NCI-H2227 (cell line): ENCODE data around the gene RAP1B.
"Not testable (repeated sequence)": the region's sequence is repeated elsewhere in the genome, so short reads cannot be mapped to it uniquely, and the experiment has no call there.

Experiments used
- DNase-seq: peaks from one replicate; lab custom pipeline; 2025; ENCODE audit not compliant: unreplicated experiment; lab: John Stamatoyannopoulos, UW

Gene RAP1B

GRCh38 chr12:68633614-68634558, 23.2 kb downstream of the RAP1B start:
- no peak for DNase-seq

- DNase-seq: no peak
These were observed 25.6 kb downstream of the RAP1B start for GRCh38 chr12:68636268-68636667.

- DNase-seq: not testable (repeated sequence)
These were observed 26.7 kb downstream of the RAP1B start for GRCh38 chr12:68637439-68637838.

GRCh38 chr12:68638171-68638570, 27.5 kb downstream of the RAP1B start:
- DNase-seq: no peak

- no peak for DNase-seq
These were observed 28.2 kb downstream of the RAP1B start for GRCh38 chr12:68638721-68639395.

- DNase-seq: no peak
These were observed 28.7 kb downstream of the RAP1B start for GRCh38 chr12:68639396-68639767.

GRCh38 chr12:68641138-68641537, 30.4 kb downstream of the RAP1B start:
- no peak for DNase-seq

GRCh38 chr12:68646484-68646883, 35.8 kb downstream of the RAP1B start:
- no peak for DNase-seq

- no peak for DNase-seq
These were observed 36.8 kb downstream of the RAP1B start for GRCh38 chr12:68647507-68647906.

GRCh38 chr12:68648179-68648578, 37.5 kb downstream of the RAP1B start:
- no peak for DNase-seq

GRCh38 chr12:68665016-68665569, 54.4 kb downstream of the RAP1B start:
- DNase-seq: no peak

GRCh38 chr12:68667291-68667690, 56.6 kb downstream of the RAP1B start:
- no peak for DNase-seq

- no peak for DNase-seq
These were observed 57.2 kb downstream of the RAP1B start for GRCh38 chr12:68667896-68668295.

- DNase-seq: no peak
These were observed 60.5 kb downstream of the RAP1B start for GRCh38 chr12:68671179-68671578.

- no peak for DNase-seq
These were observed 63.1 kb downstream of the RAP1B start for GRCh38 chr12:68673788-68674187.

- DNase-seq: no peak
These were observed 63.7 kb downstream of the RAP1B start for GRCh38 chr12:68674376-68674775.

- DNase-seq: no peak
These were observed 64.6 kb downstream of the RAP1B start for GRCh38 chr12:68675101-68675842.

- not testable (repeated sequence) for DNase-seq
These were observed 66.2 kb downstream of the RAP1B start for GRCh38 chr12:68676854-68677253.

- no peak for DNase-seq
These were observed 75.5 kb downstream of the RAP1B start for GRCh38 chr12:68686262-68686594.

GRCh38 chr12:68686595-68687521, 76.2 kb downstream of the RAP1B start, which contains the start of gene NUP107:
TSS of gene NUP107 (plus strand) at chr12:68686978. CDS start at chr12:68687066, 88 bp downstream.
- DNase-seq: peak; percentile 97
